SK-N-SH (cell line): Measurements from ENCODE around the gene TNFRSF1A. TPM values are rescaled to one million over a fixed set of nuclear protein-coding genes. Genes with fewer than 3 reads are reported as not detected.
A peak's percentile ranks its signal among the peaks of the same experiment; 100 is the strongest.

Experiments used
- CTCF ChIA-PET: fragments of 300-600, 350-600 bp; formaldehyde crosslinking; extraction: SDS; loops from one replicate; lab custom pipeline; 2021; lab: Yijun Ruan, JAX
- POLR2A ChIA-PET: fragments of 350-600 bp; sonication (Branson Sonifier 250); formaldehyde crosslinking; extraction: SDS; loops from one replicate; lab custom pipeline; 2020; ENCODE audit warnings: antibody characterized with exemption, inconsistent platforms; lab: Yijun Ruan, JAX
- DNase-seq: peaks from one replicate; pipeline ENCODE4 v3.0.0; 2012
- H2AFZ ChIP-seq: fragments of 200-600 bp; sonication (generic); 2 replicates; pipeline ENCODE4 v1.8.1; 2016; ENCODE audit warnings: antibody characterized with exemption, mild to moderate bottlenecking, low read depth
- H3F3A ChIP-seq: fragments of 200-600 bp; sonication (generic); replicated peaks from 2 replicates; pipeline ENCODE3; 2016; ENCODE audit warnings: antibody characterized with exemption, mild to moderate bottlenecking; ENCODE audit not compliant: insufficient read depth
- H3K27ac ChIP-seq, 2 experiments: fragments of 200-500 bp in 1 of 2; fragments of 200-600 bp in 1 of 2; sonication (Bioruptor generic) in 1 of 2; sonication (generic), shearing (Covaris generic) in 1 of 2; 2 replicates each; pipeline versions ENCODE4 v1.5.1 to v1.6.1; 2014 to 2016; ENCODE audit warnings: low read depth in 2 of 2, inconsistent platforms in 1 of 2, low read length in 1 of 2, mild to moderate bottlenecking in 1 of 2, mixed read lengths in 1 of 2
- H3K27me3 ChIP-seq: fragments of 200-600 bp; sonication (generic), shearing (Covaris generic); 2 replicates; pipeline ENCODE4 v1.6.1; 2016; ENCODE audit warnings: mixed run types; ENCODE audit not compliant: insufficient read depth
- H3K36me3 ChIP-seq, 2 experiments: fragments of 200-500 bp in 1 of 2; fragments of 200-600 bp in 1 of 2; sonication (Bioruptor generic) in 1 of 2; sonication (generic) in 1 of 2; replicated peaks in 1 of 2; 2 replicates each; pipeline versions ENCODE3 to v1.5.1; 2014 to 2016; ENCODE audit warnings: low read length in 1 of 2, mild to moderate bottlenecking in 1 of 2; ENCODE audit not compliant: insufficient read depth in 2 of 2, control insufficient read depth in 1 of 2
- H3K4me1 ChIP-seq, 2 experiments: fragments of 200-500 bp in 1 of 2; fragments of 200-600 bp in 1 of 2; sonication (Bioruptor generic) in 1 of 2; sonication (generic), shearing (Covaris generic) in 1 of 2; 2 replicates each; pipeline versions ENCODE4 v1.5.1 to v1.6.1; 2014 to 2016; ENCODE audit warnings: low read depth in 1 of 2, low read length in 1 of 2, mixed run types in 1 of 2; ENCODE audit not compliant: insufficient read depth in 2 of 2, control insufficient read depth in 1 of 2
- H3K4me2 ChIP-seq: fragments of 200-600 bp; sonication (generic), shearing (Covaris generic); 2 replicates; pipeline ENCODE4 v1.6.1; 2017; ENCODE audit warnings: mixed run types
- H3K4me3 ChIP-seq, 2 experiments: fragments of 200-500 bp in 1 of 2; fragments of 200-600 bp in 1 of 2; sonication (Bioruptor generic) in 1 of 2; sonication (generic), shearing (Covaris generic) in 1 of 2; 2 replicates each; pipeline versions ENCODE4 v1.5.1 to v1.8.1; 2014 to 2016; ENCODE audit warnings: low read depth in 2 of 2, inconsistent platforms in 1 of 2, low read length in 1 of 2, mild to moderate bottlenecking in 1 of 2, mixed read lengths in 1 of 2, moderate library complexity in 1 of 2
- H3K79me2 ChIP-seq: fragments of 200-600 bp; sonication (generic); 2 replicates; pipeline ENCODE4 v1.8.1; 2017; ENCODE audit warnings: mild to moderate bottlenecking; ENCODE audit not compliant: insufficient read depth
- H3K9ac ChIP-seq: fragments of 200-600 bp; sonication (generic); 2 replicates; pipeline ENCODE4 v1.6.1; 2017; ENCODE audit warnings: mixed run types
- H3K9me2 ChIP-seq: fragments of 200-600 bp; sonication (generic); 2 replicates; pipeline ENCODE4 v1.6.1; 2017; ENCODE audit warnings: mixed run types
- H3K9me3 ChIP-seq: fragments of 200-600 bp; sonication (generic); 2 replicates; pipeline ENCODE4 v1.6.1; 2017; ENCODE audit warnings: mixed run types, mild to moderate bottlenecking, moderate library complexity
- H4K20me1 ChIP-seq: fragments of 200-600 bp; sonication (generic); 2 replicates; pipeline ENCODE4 v1.6.1; 2017; ENCODE audit warnings: mild to moderate bottlenecking, mixed run types; ENCODE audit not compliant: insufficient read depth
- EZH2phosphoT487 ChIP-seq: fragments of 200-600 bp; sonication (generic); IDR thresholded peaks from 2 replicates; pipeline ENCODE4 v1.6.1; 2017; ENCODE audit warnings: low read depth, mixed run types, mild to moderate bottlenecking, antibody characterized with exemption, moderate library complexity, borderline replicate concordance
- FOSL2 ChIP-seq: IDR thresholded peaks from 2 replicates; pipeline ENCODE4 v1.4.0; 2012; ENCODE audit warnings: low read depth, mild to moderate bottlenecking, moderate library complexity, borderline replicate concordance
- FOXJ3 ChIP-seq: sonication (generic); formaldehyde crosslinking; IDR thresholded peaks from 2 replicates; pipeline ENCODE4 v1.5.1; 2020; ENCODE audit warnings: mild to moderate bottlenecking, missing genetic modification reagents
- FOXM1 ChIP-seq: IDR thresholded peaks from 2 replicates; pipeline ENCODE4 v1.4.0; 2012; ENCODE audit warnings: low read depth, mild to moderate bottlenecking
- GABPA ChIP-seq: IDR thresholded peaks from 2 replicates; pipeline ENCODE4 v1.4.0; 2012; ENCODE audit warnings: low read depth, mild to moderate bottlenecking
- GATA2 ChIP-seq: sonication (generic); formaldehyde crosslinking; IDR thresholded peaks from 2 replicates; pipeline ENCODE4 v1.5.0; 2020; ENCODE audit warnings: mild to moderate bottlenecking, missing genetic modification reagents
- IRF3 ChIP-seq: fragments of 150-350 bp; IDR thresholded peaks from 2 replicates; pipeline ENCODE4 v1.6.1; 2016; ENCODE audit warnings: mild to moderate bottlenecking, low read depth, low read length
- JUND ChIP-seq: IDR thresholded peaks from 2 replicates; pipeline ENCODE4 v1.4.0; 2012
- NFIC ChIP-seq: IDR thresholded peaks from 2 replicates; pipeline ENCODE4 v1.4.0; 2012; ENCODE audit warnings: borderline replicate concordance
- NRF1 ChIP-seq: IDR thresholded peaks from 2 replicates; pipeline ENCODE4 v1.6.1; 2012; ENCODE audit warnings: low read depth, mild to moderate bottlenecking, low read length
- RCOR1 ChIP-seq: fragments of 150-350 bp; IDR thresholded peaks from 2 replicates; pipeline ENCODE4 v1.6.1; 2017; ENCODE audit warnings: antibody characterized with exemption, low read length
- RXRA ChIP-seq: IDR thresholded peaks from 2 replicates; pipeline ENCODE4 v1.4.0; 2012; ENCODE audit warnings: low read depth, mild to moderate bottlenecking, borderline replicate concordance
- TAF1 ChIP-seq: IDR thresholded peaks from 2 replicates; pipeline ENCODE4 v1.6.1; 2012; ENCODE audit warnings: low read depth, mild to moderate bottlenecking, low read length, moderate library complexity, borderline replicate concordance
- TEAD4 ChIP-seq: IDR thresholded peaks from 2 replicates; pipeline ENCODE4 v1.4.0; 2012; ENCODE audit warnings: mild to moderate bottlenecking, borderline replicate concordance; ENCODE audit not compliant: insufficient read depth
- USF2 ChIP-seq: fragments of 150-350 bp; IDR thresholded peaks from 2 replicates; pipeline ENCODE4 v1.6.1; 2017; ENCODE audit warnings: antibody characterized with exemption, low read length, low read depth, borderline replicate concordance
- YY1 ChIP-seq: IDR thresholded peaks from 2 replicates; pipeline ENCODE4 v1.4.0; 2012; ENCODE audit warnings: low read depth, mild to moderate bottlenecking
- ZBTB33 ChIP-seq: IDR thresholded peaks from 2 replicates; pipeline ENCODE4 v1.4.0; 2012; ENCODE audit warnings: low read depth, borderline replicate concordance
- WGBS: methylation state at CpG from one replicate; pipeline ENCODE4 v1.1.6; 2017; ENCODE audit warnings: low lambda C conversion rate; 5-methylcytosine and 5-hydroxymethylcytosine counted together
- polyA plus RNA-seq, 3 experiments: library from polyadenylated mRNA; depleted of rRNA; stranded (reverse); fragments of >200 nt; gene quantifications; 2 replicates each; pipeline ENCODE4 v1.2.3, GENCODE V29; 2012

The TNFRSF1A gene
- polyA plus RNA-seq, 1 of the 3 experiments (the other 2 are of a cell fraction), result 92.9 TPM

- 81% methylated on average over 5 of the region's 5 CpGs for WGBS
- H4K20me1 ChIP-seq, result peaks cover 7% of the 10 kb centered on the region; the same call in 1 of the 2 replicates
- no peak for DNase-seq
- CTCF ChIA-PET, result interaction anchor here (1.0 kb wide), 1 partner anchor 64 kb away, joined by 3 read pairs; no protein-coding TSS in a partner anchor
- no peak overlapping the region for H3K9ac ChIP-seq
- no peaks in the 10 kb centered on the region for H3K36me3 ChIP-seq
- H2AFZ ChIP-seq, result no peak overlapping the region
- TF ChIP-seq EZH2phosphoT487 (no peak), IRF3 (no peak)
- H3K4me2 ChIP-seq, result no peak overlapping the region
- peaks cover 43% of the 10 kb centered on the region for H3K79me2 ChIP-seq
- no peak overlapping the region for H3K27ac ChIP-seq
- H3F3A ChIP-seq, result no peaks in the 10 kb centered on the region
- H3K27me3 ChIP-seq, result no peaks in the 10 kb centered on the region
- peaks cover 24 to 29% of the 10 kb centered on the region in 2 experiments; a peak in 3 of 4 replicates for H3K4me1 ChIP-seq
- no peaks in the 10 kb centered on the region for H3K9me3 ChIP-seq
- H3K4me3 ChIP-seq, result no peak overlapping the region
- POLR2A ChIA-PET, result no interaction called here
- no peaks in the 10 kb centered on the region for H3K9me2 ChIP-seq
These were observed 1.6 kb upstream of the TNFRSF1A start for GRCh38 chr12:6343518-6343917.

DNA sequence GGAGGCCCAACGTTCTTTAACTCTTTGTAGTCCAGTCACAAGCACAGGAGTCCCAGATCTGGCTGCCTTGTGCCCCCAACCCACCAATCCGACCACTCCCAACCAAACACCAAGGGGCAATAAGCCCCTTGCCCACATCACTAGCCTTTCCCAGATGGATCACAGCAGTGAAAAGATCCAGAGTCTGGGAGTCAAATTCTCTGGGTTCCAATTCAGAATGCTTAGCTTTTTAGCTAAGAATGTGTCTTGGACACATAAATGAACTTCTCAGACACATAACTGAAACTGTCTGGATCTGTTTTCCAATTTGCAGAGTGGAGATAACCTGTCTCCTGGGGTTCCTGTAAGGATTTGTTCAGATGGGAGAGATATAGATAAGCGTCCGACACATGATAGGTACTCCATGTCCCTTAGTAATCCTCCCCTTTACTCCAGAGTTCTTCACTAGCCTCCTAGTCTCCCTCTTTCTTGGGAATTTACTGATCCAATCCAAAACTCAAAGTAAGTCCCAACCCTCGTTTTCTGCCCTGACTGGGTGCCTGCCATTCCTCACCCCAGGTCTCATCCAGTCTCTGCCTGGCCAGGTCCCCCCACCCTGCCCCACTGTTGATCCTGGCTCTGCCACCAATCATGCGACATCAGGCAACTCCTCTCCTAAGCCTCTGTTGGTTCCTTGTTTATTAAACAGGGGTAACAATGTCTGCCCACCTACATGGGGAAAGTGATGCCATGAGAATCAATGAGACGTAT, 439 bp upstream of the TNFRSF1A start:
- Histone ChIP-seq H3K79me2 (peaks cover 55% of the 10 kb centered on the region), H3K4me1 (peaks cover 27 to 35% of the 10 kb centered on the region in 2 experiments; a peak in 3 of 4 replicates), H3K9ac (peak overlapping the region; percentile 99), H3K4me2 (peak overlapping the region; percentile 88), H4K20me1 (peaks cover 7% of the 10 kb centered on the region; the same call in 1 of the 2 replicates), H2AFZ (peak overlapping the region; percentile 82; the same call in 1 of the 2 replicates), H3K27me3 (no peaks in the 10 kb centered on the region), H3K4me3 (peak overlapping the region; percentile 77 to 99), H3K27ac (peak overlapping the region; percentile 88 to 100), H3K9me2 (no peaks in the 10 kb centered on the region), H3F3A (peaks cover 7% of the 10 kb centered on the region), H3K9me3 (no peaks in the 10 kb centered on the region), H3K36me3 (no peaks in the 10 kb centered on the region)
- no peak for DNase-seq
- POLR2A ChIA-PET, result no interaction called here
- 56% methylated on average over 7 of the region's 7 CpGs for WGBS
- CTCF ChIA-PET, result interaction anchor here (1.0 to 1.2 kb wide), 2 partner anchors 82 to 195 kb away, joined by 3 read pairs; no protein-coding TSS in a partner anchor
- no peak for TF ChIP-seq NRF1
- TF ChIP-seq USF2, result no peak
- no peak for TF ChIP-seq YY1
- TF ChIP-seq RCOR1, result no peak
- no peak for TF ChIP-seq TAF1
- no peak for TF ChIP-seq FOXJ3 (CRISPR knock-in tag)
- no peak for TF ChIP-seq TEAD4
- TF ChIP-seq JUND, result no peak
- TF ChIP-seq RXRA, result no peak
- no peak for TF ChIP-seq ZBTB33
- TF ChIP-seq FOSL2, result no peak
- no peak for TF ChIP-seq GABPA
- TF ChIP-seq GATA2 (CRISPR knock-in tag), result no peak
- TF ChIP-seq FOXM1, result no peak
- no peak for TF ChIP-seq NFIC
